PC-9 (cell line): ENCODE results near the gene CACNA1D. TPM values are rescaled to one million over a fixed set of nuclear protein-coding genes. Genes with fewer than 3 reads are reported as not detected.

Experiments used
- BruUV-seq: library from RNA; stranded (reverse); fragments of 400-500 nt; replicated peaks from 2 replicates; lab custom pipeline; 2021; lab: Mats Ljungman, UMichigan
- CTCF ChIA-PET: fragments of 300-600 bp; sonication (Branson Sonifier 250); formaldehyde crosslinking; loops from one replicate; lab custom pipeline; 2022; ENCODE audit warnings: antibody characterized with exemption; lab: Charles Lee
- POLR2A ChIA-PET: fragments of 300-600 bp; sonication (Branson Sonifier 250); formaldehyde crosslinking; loops from one replicate; lab custom pipeline; 2022; ENCODE audit warnings: antibody characterized with exemption; ENCODE audit not compliant: unreplicated experiment; lab: Charles Lee
- DNase-seq, 2 experiments: peaks; one replicate each; pipeline versions ENCODE4 v3.0.0 to v3.0.0-alpha.2; 2015 to 2022; ENCODE audit warnings: mixed read lengths in 1 of 2
- H2AFZ ChIP-seq: fragments of 200-600 bp; sonication (generic); 2 replicates; pipeline ENCODE4 v1.8.1; 2017; ENCODE audit warnings: antibody characterized with exemption
- H3F3A ChIP-seq: fragments of 200-600 bp; sonication (generic); 2 replicates; pipeline ENCODE4 v1.8.1; 2017; ENCODE audit warnings: antibody characterized with exemption, mild to moderate bottlenecking, low read depth; ENCODE audit not compliant: insufficient read depth
- H3K27ac ChIP-seq: fragments of 200-600 bp; sonication (generic); 2 replicates; pipeline ENCODE4 v1.6.1; 2016; ENCODE audit warnings: mixed run types
- H3K27me3 ChIP-seq: fragments of 200-600 bp; sonication (generic); 2 replicates; pipeline ENCODE4 v1.6.1; 2016; ENCODE audit warnings: low read depth, mixed run types; ENCODE audit not compliant: insufficient read depth
- H3K36me3 ChIP-seq: fragments of 200-600 bp; sonication (generic); 2 replicates; pipeline ENCODE4 v1.6.1; 2016; ENCODE audit warnings: low read depth, mixed run types
- H3K4me1 ChIP-seq: fragments of 200-600 bp; sonication (generic); replicated peaks from 2 replicates; pipeline ENCODE4 v1.6.1; 2016; ENCODE audit warnings: mixed run types; ENCODE audit not compliant: insufficient read depth
- H3K4me2 ChIP-seq: fragments of 200-600 bp; sonication (generic); 2 replicates; pipeline ENCODE4 v1.6.1; 2017; ENCODE audit warnings: mixed run types
- H3K4me3 ChIP-seq: fragments of 200-600 bp; sonication (generic); 2 replicates; pipeline ENCODE4 v1.6.1; 2016; ENCODE audit warnings: mixed run types
- H3K79me2 ChIP-seq: fragments of 200-600 bp; sonication (generic); 2 replicates; pipeline ENCODE4 v1.6.1; 2017; ENCODE audit warnings: low read depth, mixed run types
- H3K9me2 ChIP-seq: fragments of 200-600 bp; sonication (generic); 2 replicates; pipeline ENCODE4 v1.8.1; 2017; ENCODE audit warnings: mild to moderate bottlenecking; ENCODE audit not compliant: insufficient read depth
- H3K9me3 ChIP-seq: fragments of 200-600 bp; sonication (generic); 2 replicates; pipeline ENCODE4 v1.8.1; 2016; ENCODE audit warnings: low read depth; ENCODE audit not compliant: insufficient read depth
- H4K20me1 ChIP-seq: fragments of 200-600 bp; sonication (generic); 2 replicates; pipeline ENCODE4 v1.8.1; 2017; ENCODE audit not compliant: insufficient read depth
- EZH2 ChIP-seq: fragments of 200-600 bp; sonication (generic); IDR thresholded peaks from 2 replicates; pipeline ENCODE4 v1.8.0; 2017; ENCODE audit warnings: antibody characterized with exemption, low read depth
- intact Hi-C: fragments of 100-400 bp; cut with micrococcal nuclease; formaldehyde crosslinking; loops from one replicate; pipeline ENCODE4 v1.10.0; 2022; ENCODE audit not compliant: unreplicated experiment
- total RNA-seq: library from RNA; stranded (reverse); gene quantifications from 2 replicates; pipeline ENCODE4 v1.2.3, GENCODE V29; 2021
- TF ChIP-seq, protein P1 (sequence below): fragments of 200-600 bp; sonication (generic); conservative IDR thresholded peaks from 2 replicates; pipeline ENCODE4 v1.6.1; 2017; ENCODE audit warnings: mixed run types, antibody characterized with exemption, mild to moderate bottlenecking, moderate library complexity

Gene CACNA1D
- total RNA-seq, 1 experiment from 2014 or later, result not detected

DNA sequence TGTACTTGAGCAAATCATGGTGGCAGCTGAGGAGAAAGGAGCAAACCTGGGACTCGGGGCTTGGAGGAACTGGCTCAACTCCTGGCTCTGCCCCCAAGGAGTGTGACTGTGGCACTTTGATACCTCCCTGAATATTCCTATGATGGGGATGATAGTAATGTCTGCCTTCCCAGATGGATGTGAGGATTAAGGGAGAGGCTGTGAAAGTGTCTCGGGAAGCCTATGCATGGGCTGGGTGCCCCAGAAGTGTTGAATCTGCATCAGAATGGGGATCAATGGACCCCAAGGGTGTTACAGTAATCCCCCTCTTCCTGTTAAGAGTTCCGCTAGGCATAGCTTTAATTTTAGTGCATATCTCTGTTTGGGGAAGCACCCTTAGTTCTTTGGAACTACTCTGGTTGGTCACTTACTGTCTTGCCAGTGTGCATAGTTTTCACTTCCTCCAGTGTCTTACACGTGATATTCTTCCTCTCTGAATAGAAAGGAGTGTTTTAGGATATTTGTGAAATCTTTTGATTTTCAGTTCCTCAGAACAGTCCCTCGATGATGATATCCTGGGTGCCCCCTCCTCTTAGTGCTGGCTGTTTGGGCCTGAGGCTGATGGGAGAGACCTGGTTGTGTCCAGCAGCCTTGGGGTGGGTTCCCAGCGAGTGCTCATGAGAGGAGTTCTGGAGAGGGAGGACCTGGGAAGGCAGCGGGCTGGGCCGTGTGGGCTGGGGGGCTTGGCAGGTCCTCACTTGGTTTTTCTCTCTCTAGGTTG lies 254.3 kb downstream of the CACNA1D start:
- no TSS peak for BruUV-seq
- Histone ChIP-seq H3K4me1 (no peaks in the 10 kb centered on the region), H3K79me2 (no peaks in the 10 kb centered on the region), H3K36me3 (no peaks in the 10 kb centered on the region), H3K9me3 (no peaks in the 10 kb centered on the region), H3K27ac (no peak overlapping the region), H4K20me1 (no peaks in the 10 kb centered on the region), H3F3A (no peaks in the 10 kb centered on the region), H3K27me3 (peaks cover 88% of the 10 kb centered on the region), H3K9me2 (no peaks in the 10 kb centered on the region), H3K4me3 (no peak overlapping the region), H2AFZ (no peak overlapping the region), H3K4me2 (no peak overlapping the region)
- POLR2A ChIA-PET, result no interaction called here
- CTCF ChIA-PET, result no interaction called here
- intact Hi-C loops, result no loop called here
- DNase-seq, result no peak
- TF ChIP-seq, protein P1, sequence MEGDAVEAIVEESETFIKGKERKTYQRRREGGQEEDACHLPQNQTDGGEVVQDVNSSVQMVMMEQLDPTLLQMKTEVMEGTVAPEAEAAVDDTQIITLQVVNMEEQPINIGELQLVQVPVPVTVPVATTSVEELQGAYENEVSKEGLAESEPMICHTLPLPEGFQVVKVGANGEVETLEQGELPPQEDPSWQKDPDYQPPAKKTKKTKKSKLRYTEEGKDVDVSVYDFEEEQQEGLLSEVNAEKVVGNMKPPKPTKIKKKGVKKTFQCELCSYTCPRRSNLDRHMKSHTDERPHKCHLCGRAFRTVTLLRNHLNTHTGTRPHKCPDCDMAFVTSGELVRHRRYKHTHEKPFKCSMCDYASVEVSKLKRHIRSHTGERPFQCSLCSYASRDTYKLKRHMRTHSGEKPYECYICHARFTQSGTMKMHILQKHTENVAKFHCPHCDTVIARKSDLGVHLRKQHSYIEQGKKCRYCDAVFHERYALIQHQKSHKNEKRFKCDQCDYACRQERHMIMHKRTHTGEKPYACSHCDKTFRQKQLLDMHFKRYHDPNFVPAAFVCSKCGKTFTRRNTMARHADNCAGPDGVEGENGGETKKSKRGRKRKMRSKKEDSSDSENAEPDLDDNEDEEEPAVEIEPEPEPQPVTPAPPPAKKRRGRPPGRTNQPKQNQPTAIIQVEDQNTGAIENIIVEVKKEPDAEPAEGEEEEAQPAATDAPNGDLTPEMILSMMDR, result no peak
- no peak for TF ChIP-seq EZH2

DNA sequence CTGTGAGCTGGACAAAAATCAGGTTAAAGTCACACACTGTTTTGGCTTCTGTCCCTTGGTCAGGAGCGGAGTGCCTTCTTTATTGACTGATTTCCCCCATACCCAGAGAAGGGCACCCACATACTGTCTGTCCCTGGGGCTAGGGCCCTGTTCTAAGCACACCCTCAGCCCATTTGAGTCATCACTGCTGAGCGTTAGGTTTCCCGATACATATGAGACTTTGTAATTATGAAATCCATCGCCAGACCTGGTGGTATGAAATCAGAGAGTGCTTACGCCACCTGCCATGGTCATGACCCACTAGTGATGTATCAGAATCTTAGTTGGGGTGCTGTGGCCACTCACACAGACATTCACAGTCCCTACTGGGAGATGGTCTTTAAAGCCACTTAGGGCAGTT lies 255.0 kb downstream of the CACNA1D start:
- no peak overlapping the region for H3K4me2 ChIP-seq
- no peaks in the 10 kb centered on the region for H3K9me2 ChIP-seq
- no peaks in the 10 kb centered on the region for H3K79me2 ChIP-seq
- H3K9me3 ChIP-seq, result no peaks in the 10 kb centered on the region
- H2AFZ ChIP-seq, result no peak overlapping the region
- no peaks in the 10 kb centered on the region for H4K20me1 ChIP-seq
- H3K27ac ChIP-seq, result no peak overlapping the region
- TF ChIP-seq, protein P1, result no peak
- no peak for TF ChIP-seq EZH2
- no TSS peak for BruUV-seq
- H3K27me3 ChIP-seq, result peaks cover 96% of the 10 kb centered on the region
- H3K4me1 ChIP-seq, result no peaks in the 10 kb centered on the region
- ChIA-PET POLR2A (no interaction called here), CTCF (no interaction called here)
- no peak overlapping the region for H3K4me3 ChIP-seq
- H3F3A ChIP-seq, result no peaks in the 10 kb centered on the region
- no peaks in the 10 kb centered on the region for H3K36me3 ChIP-seq
- intact Hi-C loops, result no loop called here
- DNase-seq, result no peak

DNA sequence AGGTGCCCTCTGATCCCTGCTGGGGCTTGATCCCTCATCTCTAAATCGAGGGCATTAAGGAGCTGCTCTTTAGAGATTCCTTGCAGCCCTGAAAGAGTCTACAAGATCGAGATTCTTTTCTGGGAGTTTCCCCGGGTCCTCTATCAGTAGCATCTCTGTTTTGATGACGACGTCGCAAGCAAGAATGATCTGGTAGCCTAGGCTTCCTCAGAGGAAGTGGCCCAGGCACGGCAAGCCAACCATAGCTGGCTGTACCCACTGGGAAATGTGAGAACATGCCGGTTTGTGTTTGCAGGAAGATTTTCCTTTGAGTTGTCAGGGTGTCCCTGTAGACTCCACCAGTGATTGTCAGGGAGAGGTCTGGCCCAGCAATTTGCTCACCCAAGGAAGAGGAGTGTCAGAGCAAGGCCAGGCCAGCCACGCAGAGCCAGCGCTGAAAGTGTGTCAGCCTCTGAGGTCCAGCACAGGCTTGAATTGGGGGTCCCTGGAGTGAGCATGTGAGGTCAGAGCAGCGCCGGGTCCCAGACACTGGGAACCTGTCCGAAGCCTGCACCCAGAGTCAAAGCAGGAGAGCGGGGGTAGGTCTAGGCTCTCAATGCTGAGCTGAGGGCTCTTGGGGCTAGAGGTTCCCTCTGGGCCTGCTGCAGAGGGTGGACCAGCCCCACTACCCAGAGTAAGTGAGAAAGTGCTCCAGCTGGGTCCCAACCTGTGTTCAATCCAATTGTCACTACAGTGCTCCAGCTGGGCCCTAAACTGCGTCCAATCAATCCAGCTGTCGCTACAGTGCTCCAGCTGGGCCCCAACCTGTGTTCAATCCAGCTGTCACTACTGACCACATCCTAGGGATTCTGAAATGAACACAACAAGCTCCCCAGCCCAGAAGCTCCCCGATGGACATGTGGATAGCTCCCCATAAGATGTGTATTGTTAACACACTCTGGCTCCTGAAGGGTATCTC lies 256.1 kb downstream of the CACNA1D start:
- no peaks in the 10 kb centered on the region for H3F3A ChIP-seq
- H3K36me3 ChIP-seq, result no peaks in the 10 kb centered on the region
- TF ChIP-seq EZH2, result no peak
- TF ChIP-seq, protein P1, result no peak
- ChIA-PET POLR2A (no interaction called here), CTCF (no interaction called here)
- H3K27me3 ChIP-seq, result peaks cover 100% of the 10 kb centered on the region
- intact Hi-C loops, result no loop called here
- H3K4me2 ChIP-seq, result no peak overlapping the region
- no TSS peak for BruUV-seq
- no peaks in the 10 kb centered on the region for H3K79me2 ChIP-seq
- H4K20me1 ChIP-seq, result no peaks in the 10 kb centered on the region
- H3K27ac ChIP-seq, result no peak overlapping the region
- DNase-seq, result no peak
- no peaks in the 10 kb centered on the region for H3K9me3 ChIP-seq
- H3K9me2 ChIP-seq, result no peaks in the 10 kb centered on the region
- H3K4me1 ChIP-seq, result no peaks in the 10 kb centered on the region
- no peak overlapping the region for H3K4me3 ChIP-seq
- H2AFZ ChIP-seq, result no peak overlapping the region
